Neural cell (in vitro differentiated cells): ENCODE measurements around the gene PTGIS. TPM values are rescaled to one million over a fixed set of nuclear protein-coding genes. Genes with fewer than 3 reads are reported as not detected.

Experiments
- H2AFZ ChIP-seq: fragments of 200-600, 300-800 bp; sonication (generic), shearing (Covaris generic); 2 replicates; pipeline ENCODE4 v1.6.0; 2014; ENCODE audit warnings: low read depth, mild to moderate bottlenecking, antibody characterized with exemption, low read length, moderate library complexity
- H3F3A ChIP-seq: fragments of 200-600 bp; shearing (Covaris generic); 2 replicates; pipeline ENCODE4 v1.6.1; 2016; ENCODE audit warnings: mild to moderate bottlenecking, moderate library complexity, mixed read lengths, antibody characterized with exemption, low read length; ENCODE audit not compliant: insufficient read depth, poor library complexity, severe bottlenecking
- H3K27ac ChIP-seq: fragments of 200-600, 300-800 bp; sonication (generic), shearing (Covaris generic); 2 replicates; pipeline ENCODE4 v1.5.1; 2014; ENCODE audit warnings: mild to moderate bottlenecking, low read length, moderate library complexity
- H3K27me3 ChIP-seq: fragments of 300-800, 200-600 bp; sonication (generic), shearing (Covaris generic); 2 replicates; pipeline ENCODE4 v1.6.0; 2014; ENCODE audit warnings: mild to moderate bottlenecking, low read depth, low read length, moderate library complexity; ENCODE audit not compliant: insufficient read depth
- H3K36me3 ChIP-seq: fragments of 300-800, 200-600 bp; sonication (generic), shearing (Covaris generic); 2 replicates; pipeline ENCODE4 v1.5.1; 2014; ENCODE audit warnings: mild to moderate bottlenecking, antibody characterized with exemption, low read length, moderate library complexity; ENCODE audit not compliant: insufficient read depth
- H3K4me2 ChIP-seq: fragments of 300-800, 200-600 bp; sonication (generic), shearing (Covaris generic); 2 replicates; pipeline ENCODE4 v1.6.0; 2014; ENCODE audit warnings: mild to moderate bottlenecking, low read length
- H3K4me3 ChIP-seq: fragments of 300-800, 200-600 bp; sonication (generic), shearing (Covaris generic); 2 replicates; pipeline ENCODE4 v1.5.1; 2014; ENCODE audit warnings: mild to moderate bottlenecking, low read length, moderate library complexity
- H3K79me2 ChIP-seq: fragments of 200-600 bp; shearing (Covaris generic); replicated peaks from 2 replicates; pipeline ENCODE4 v1.6.0; 2014; ENCODE audit warnings: mild to moderate bottlenecking, low read length, moderate library complexity; ENCODE audit not compliant: insufficient read depth
- H3K9ac ChIP-seq: fragments of 300-800, 200-600 bp; sonication (generic), shearing (Covaris generic); 2 replicates; pipeline ENCODE4 v1.6.1; 2016; ENCODE audit warnings: mild to moderate bottlenecking, low read length, mixed read lengths
- H3K9me2 ChIP-seq: fragments of 200-600 bp; shearing (Covaris generic); 2 replicates; pipeline ENCODE4 v1.6.1; 2016; ENCODE audit warnings: mild to moderate bottlenecking, low read length, mixed read lengths; ENCODE audit not compliant: insufficient read depth
- H3K9me3 ChIP-seq: fragments of 200-600, 300-800 bp; sonication (generic), shearing (Covaris generic); 2 replicates; pipeline ENCODE4 v1.6.1; 2016; ENCODE audit warnings: mild to moderate bottlenecking, mixed run types, low read length, moderate library complexity, mixed read lengths
- H4K20me1 ChIP-seq: fragments of 200-600 bp; shearing (Covaris generic); 2 replicates; pipeline ENCODE4 v1.6.1; 2016; ENCODE audit warnings: mild to moderate bottlenecking, mixed run types; ENCODE audit not compliant: insufficient read depth
- CTCF ChIP-seq: fragments of 450-650 bp; IDR thresholded peaks from 2 replicates; pipeline ENCODE4 v1.5.1; 2014; ENCODE audit warnings: antibody characterized with exemption, mild to moderate bottlenecking, moderate library complexity; ENCODE audit not compliant: poor library complexity, severe bottlenecking
- EP300 ChIP-seq: fragments of 450-650 bp; conservative IDR thresholded peaks from 2 replicates; pipeline ENCODE4 v1.6.1; 2014; ENCODE audit warnings: antibody characterized with exemption, mild to moderate bottlenecking, moderate library complexity; ENCODE audit not compliant: poor library complexity, severe bottlenecking
- EZH2 ChIP-seq: fragments of 200-600, 300-800 bp; shearing (Covaris generic), sonication (generic); IDR thresholded peaks from 2 replicates; pipeline ENCODE4 v1.6.1; 2014; ENCODE audit warnings: antibody characterized with exemption, low read length, borderline replicate concordance, mild to moderate bottlenecking; ENCODE audit not compliant: insufficient read depth, poor library complexity, severe bottlenecking
- MXI1 ChIP-seq: fragments of 450-650 bp; conservative IDR thresholded peaks from 2 replicates; pipeline ENCODE4 v1.6.1; 2014; ENCODE audit warnings: antibody characterized with exemption, mild to moderate bottlenecking; ENCODE audit not compliant: poor library complexity, severe bottlenecking
- POLR2AphosphoS5 ChIP-seq: IDR thresholded peaks from 2 replicates; pipeline ENCODE4 v1.6.1; 2012
- RAD21 ChIP-seq: fragments of 450-650 bp; conservative IDR thresholded peaks from 2 replicates; pipeline ENCODE4 v1.6.1; 2014; ENCODE audit warnings: antibody characterized with exemption, mild to moderate bottlenecking, moderate library complexity
- REST ChIP-seq: IDR thresholded peaks from 2 replicates; pipeline ENCODE4 v1.6.1; 2012; ENCODE audit warnings: borderline replicate concordance
- SMC3 ChIP-seq: fragments of 450-650 bp; conservative IDR thresholded peaks from 2 replicates; pipeline ENCODE4 v1.6.1; 2014; ENCODE audit warnings: antibody characterized with exemption, mild to moderate bottlenecking, moderate library complexity; ENCODE audit not compliant: poor library complexity
- TAF1 ChIP-seq: IDR thresholded peaks from 2 replicates; pipeline ENCODE4 v1.6.1; 2012; ENCODE audit warnings: low read depth
- polyA plus RNA-seq: library from polyadenylated mRNA; depleted of rRNA; stranded (reverse); fragments of >200 nt; gene quantifications from 2 replicates; pipeline ENCODE4 v1.2.3, GENCODE V29; 2014

Gene PTGIS
- polyA plus RNA-seq, 1 donor from 2014 or later, result 3.2 TPM

- Histone ChIP-seq H3K4me2 (no peak overlapping the region), H3F3A (no peaks in the 10 kb centered on the region), H3K27ac (no peak overlapping the region), H2AFZ (no peak overlapping the region), H3K9me3 (no peaks in the 10 kb centered on the region), H3K9me2 (no peaks in the 10 kb centered on the region), H3K9ac (no peak overlapping the region), H3K27me3 (no peaks in the 10 kb centered on the region), H3K4me3 (no peak overlapping the region), H3K36me3 (no peaks in the 10 kb centered on the region), H3K79me2 (no peaks in the 10 kb centered on the region), H4K20me1 (no peaks in the 10 kb centered on the region)
- TF ChIP-seq EZH2, result no peak
- no peak for TF ChIP-seq SMC3
- no peak for TF ChIP-seq CTCF
- TF ChIP-seq POLR2AphosphoS5, result no peak
- TF ChIP-seq RAD21, result no peak
- no peak for TF ChIP-seq REST
- no peak for TF ChIP-seq MXI1
- no peak for TF ChIP-seq TAF1
- no peak for TF ChIP-seq EP300
These were observed 107.0 kb downstream of the PTGIS start for GRCh38 chr20:49460916-49461315.

GRCh38 chr20:49460131-49460530 lies 107.8 kb downstream of the PTGIS start:
- H3F3A ChIP-seq, result no peaks in the 10 kb centered on the region
- H2AFZ ChIP-seq, result no peak overlapping the region
- H4K20me1 ChIP-seq, result no peaks in the 10 kb centered on the region
- no peaks in the 10 kb centered on the region for H3K79me2 ChIP-seq
- H3K36me3 ChIP-seq, result no peaks in the 10 kb centered on the region
- H3K4me2 ChIP-seq, result no peak overlapping the region
- H3K9ac ChIP-seq, result no peak overlapping the region
- no peaks in the 10 kb centered on the region for H3K9me2 ChIP-seq
- no peak overlapping the region for H3K4me3 ChIP-seq
- H3K27me3 ChIP-seq, result no peaks in the 10 kb centered on the region
- H3K9me3 ChIP-seq, result no peaks in the 10 kb centered on the region
- H3K27ac ChIP-seq, result no peak overlapping the region
- TF ChIP-seq CTCF (no peak), EP300 (no peak), TAF1 (no peak), POLR2AphosphoS5 (no peak), MXI1 (no peak), REST (no peak), EZH2 (no peak), RAD21 (no peak), SMC3 (no peak)
